ENCODE measurements around the gene RLN3.

The RLN3 gene

GRCh38 chr19:14073925-14074838 is 46.2 kb downstream of the RLN3 start:
- peak overlapping the region; percentile 51 for H3K4me3 ChIP-seq (ENCODE audit: low read depth, low read length)

- H3K4me3 ChIP-seq (ENCODE audit: low read depth, low read length): no peak overlapping the region
Observed at GRCh38 chr19:14078411-14078810, 50.5 kb downstream of the RLN3 start.
